Measurements from ENCODE around the gene OR10P1. TPM values are rescaled to one million over a fixed set of nuclear protein-coding genes. Genes with fewer than 3 reads are reported as not detected.
"Not testable (repeated sequence)": the region's sequence is repeated elsewhere in the genome, so short reads cannot be mapped to it uniquely, and the experiment has no call there.

OR10P1 gene
- polyA plus RNA-seq (2013, experiment 1 of 2) = not detected
- not detected for polyA plus RNA-seq (2013, experiment 2 of 2)

GRCh38 chr12:55636853-55637252, at the start of gene OR10P1:
TSS of gene OR10P1 (plus strand) at chr12:55636892. CDS start at chr12:55636892, 0 bp downstream.
- H3K36me3 ChIP-seq (ENCODE audit: insufficient read depth, low read length) = no peaks in the 10 kb centered on the region
- no peaks in the 10 kb centered on the region for H3K4me1 ChIP-seq (ENCODE audit: insufficient read depth, low read length)
- H3K4me3 ChIP-seq (ENCODE audit: low read length) = no peak within 1 kb of the TSS
- WGBS = 83% methylated on average over 6 of the region's 6 CpGs
- H3K27ac ChIP-seq (ENCODE audit: low read depth, low read length) = no peak within 1 kb of the TSS
- no peaks in the 10 kb centered on the region for H3K27me3 ChIP-seq (ENCODE audit: insufficient read depth, low read length)
- no peaks in the 10 kb centered on the region for H3K9me3 ChIP-seq (ENCODE audit: insufficient read depth, low read depth, low read length)
- no peak within 1 kb of the TSS for H3K9ac ChIP-seq (ENCODE audit: low read depth, low read length)

- H3K9ac ChIP-seq (ENCODE audit: low read depth, low read length); H3K4me1 ChIP-seq (ENCODE audit: insufficient read depth, low read length); H3K27ac ChIP-seq (ENCODE audit: low read depth, low read length); H3K36me3 ChIP-seq (ENCODE audit: insufficient read depth, low read length); H3K27me3 ChIP-seq (ENCODE audit: insufficient read depth, low read length); H3K9me3 ChIP-seq (ENCODE audit: insufficient read depth, low read depth, low read length); H3K4me3 ChIP-seq (ENCODE audit: low read length): not testable (repeated sequence)
- WGBS = 66% methylated on average over 11 of the region's 12 CpGs
Observed at GRCh38 chr12:55590152-55590551, 46.5 kb upstream of the OR10P1 start.

- Histone ChIP-seq H3K4me3 (ENCODE audit: low read length) (no peak overlapping the region), H3K27me3 (ENCODE audit: insufficient read depth, low read length) (no peaks in the 10 kb centered on the region), H3K9ac (ENCODE audit: low read depth, low read length) (no peak overlapping the region), H3K9me3 (ENCODE audit: insufficient read depth, low read depth, low read length) (no peaks in the 10 kb centered on the region), H3K36me3 (ENCODE audit: insufficient read depth, low read length) (no peaks in the 10 kb centered on the region), H3K4me1 (ENCODE audit: insufficient read depth, low read length) (no peaks in the 10 kb centered on the region), H3K27ac (ENCODE audit: low read depth, low read length) (no peak overlapping the region)
- WGBS = 81% methylated on average over 8 of the region's 8 CpGs
Observed at GRCh38 chr12:55607821-55608594, 28.7 kb upstream of the OR10P1 start.

- Histone ChIP-seq H3K27me3 (ENCODE audit: insufficient read depth, low read length) (no peaks in the 10 kb centered on the region), H3K9me3 (ENCODE audit: insufficient read depth, low read depth, low read length) (peaks cover 15% of the 10 kb centered on the region), H3K9ac (ENCODE audit: low read depth, low read length) (no peak overlapping the region), H3K27ac (ENCODE audit: low read depth, low read length) (no peak overlapping the region), H3K4me3 (ENCODE audit: low read length) (no peak overlapping the region), H3K36me3 (ENCODE audit: insufficient read depth, low read length) (no peaks in the 10 kb centered on the region), H3K4me1 (ENCODE audit: insufficient read depth, low read length) (no peaks in the 10 kb centered on the region)
- 100% methylated on average over 1 of the region's 1 CpG for WGBS
Observed at GRCh38 chr12:55610598-55610997, 26.1 kb upstream of the OR10P1 start.

GRCh38 chr12:55612646-55613045, 24.0 kb upstream of the OR10P1 start:
- Histone ChIP-seq H3K4me3 (ENCODE audit: low read length) (no peak overlapping the region), H3K36me3 (ENCODE audit: insufficient read depth, low read length) (no peaks in the 10 kb centered on the region), H3K27ac (ENCODE audit: low read depth, low read length) (no peak overlapping the region), H3K4me1 (ENCODE audit: insufficient read depth, low read length) (no peaks in the 10 kb centered on the region), H3K27me3 (ENCODE audit: insufficient read depth, low read length) (no peaks in the 10 kb centered on the region), H3K9ac (ENCODE audit: low read depth, low read length) (no peak overlapping the region), H3K9me3 (ENCODE audit: insufficient read depth, low read depth, low read length) (peaks cover 35% of the 10 kb centered on the region)
- 95% methylated on average over 1 of the region's 2 CpGs for WGBS

- no peak overlapping the region for H3K27ac ChIP-seq (ENCODE audit: low read depth, low read length)
- WGBS = 96% methylated on average over 1 of the region's 1 CpG
- no peaks in the 10 kb centered on the region for H3K27me3 ChIP-seq (ENCODE audit: insufficient read depth, low read length)
- no peaks in the 10 kb centered on the region for H3K36me3 ChIP-seq (ENCODE audit: insufficient read depth, low read length)
- no peak overlapping the region for H3K4me3 ChIP-seq (ENCODE audit: low read length)
- no peaks in the 10 kb centered on the region for H3K4me1 ChIP-seq (ENCODE audit: insufficient read depth, low read length)
- peaks cover 35% of the 10 kb centered on the region for H3K9me3 ChIP-seq (ENCODE audit: insufficient read depth, low read depth, low read length)
- no peak overlapping the region for H3K9ac ChIP-seq (ENCODE audit: low read depth, low read length)
Observed at GRCh38 chr12:55614764-55615163, 21.9 kb upstream of the OR10P1 start.

GRCh38 chr12:55619354-55620138, 17.1 kb upstream of the OR10P1 start:
- Histone ChIP-seq H3K9me3 (ENCODE audit: insufficient read depth, low read depth, low read length) (peaks cover 31% of the 10 kb centered on the region), H3K9ac (ENCODE audit: low read depth, low read length) (no peak overlapping the region), H3K4me1 (ENCODE audit: insufficient read depth, low read length) (peaks cover 6% of the 10 kb centered on the region; the same call in 1 of the 2 replicates), H3K27me3 (ENCODE audit: insufficient read depth, low read length) (no peaks in the 10 kb centered on the region), H3K36me3 (ENCODE audit: insufficient read depth, low read length) (no peaks in the 10 kb centered on the region), H3K4me3 (ENCODE audit: low read length) (no peak overlapping the region), H3K27ac (ENCODE audit: low read depth, low read length) (no peak overlapping the region)
- WGBS = 14% methylated on average over 6 of the region's 6 CpGs

- no peak overlapping the region for H3K27ac ChIP-seq (ENCODE audit: low read depth, low read length)
- no peaks in the 10 kb centered on the region for H3K36me3 ChIP-seq (ENCODE audit: insufficient read depth, low read length)
- no peaks in the 10 kb centered on the region for H3K27me3 ChIP-seq (ENCODE audit: insufficient read depth, low read length)
- no peak overlapping the region for H3K9ac ChIP-seq (ENCODE audit: low read depth, low read length)
- H3K9me3 ChIP-seq (ENCODE audit: insufficient read depth, low read depth, low read length) = no peaks in the 10 kb centered on the region
- no peak overlapping the region for H3K4me3 ChIP-seq (ENCODE audit: low read length)
- peaks cover 6% of the 10 kb centered on the region; the same call in 1 of the 2 replicates for H3K4me1 ChIP-seq (ENCODE audit: insufficient read depth, low read length)
Observed at GRCh38 chr12:55624056-55624455, 12.6 kb upstream of the OR10P1 start.

- H3K9ac ChIP-seq (ENCODE audit: low read depth, low read length) = no peak overlapping the region
- no peak overlapping the region for H3K4me3 ChIP-seq (ENCODE audit: low read length)
- no peaks in the 10 kb centered on the region for H3K4me1 ChIP-seq (ENCODE audit: insufficient read depth, low read length)
- H3K9me3 ChIP-seq (ENCODE audit: insufficient read depth, low read depth, low read length) = no peaks in the 10 kb centered on the region
- H3K27ac ChIP-seq (ENCODE audit: low read depth, low read length) = no peak overlapping the region
- no peaks in the 10 kb centered on the region for H3K36me3 ChIP-seq (ENCODE audit: insufficient read depth, low read length)
- no peaks in the 10 kb centered on the region for H3K27me3 ChIP-seq (ENCODE audit: insufficient read depth, low read length)
- 91% methylated on average over 4 of the region's 4 CpGs for WGBS
Observed at GRCh38 chr12:55626154-55626553, 10.5 kb upstream of the OR10P1 start.

GRCh38 chr12:55629058-55629841, 7.4 kb upstream of the OR10P1 start:
- no peak overlapping the region for H3K27ac ChIP-seq (ENCODE audit: low read depth, low read length)
- H3K36me3 ChIP-seq (ENCODE audit: insufficient read depth, low read length) = no peaks in the 10 kb centered on the region
- H3K27me3 ChIP-seq (ENCODE audit: insufficient read depth, low read length) = no peaks in the 10 kb centered on the region
- H3K4me1 ChIP-seq (ENCODE audit: insufficient read depth, low read length) = no peaks in the 10 kb centered on the region
- 90% methylated on average over 3 of the region's 3 CpGs for WGBS
- no peak overlapping the region for H3K4me3 ChIP-seq (ENCODE audit: low read length)
- H3K9ac ChIP-seq (ENCODE audit: low read depth, low read length) = no peak overlapping the region
- no peaks in the 10 kb centered on the region for H3K9me3 ChIP-seq (ENCODE audit: insufficient read depth, low read depth, low read length)

GRCh38 chr12:55631056-55631455, 5.6 kb upstream of the OR10P1 start:
- no peak overlapping the region for H3K9ac ChIP-seq (ENCODE audit: low read depth, low read length)
- H3K27ac ChIP-seq (ENCODE audit: low read depth, low read length) = no peak overlapping the region
- H3K36me3 ChIP-seq (ENCODE audit: insufficient read depth, low read length) = no peaks in the 10 kb centered on the region
- no peaks in the 10 kb centered on the region for H3K27me3 ChIP-seq (ENCODE audit: insufficient read depth, low read length)
- no peaks in the 10 kb centered on the region for H3K9me3 ChIP-seq (ENCODE audit: insufficient read depth, low read depth, low read length)
- no peaks in the 10 kb centered on the region for H3K4me1 ChIP-seq (ENCODE audit: insufficient read depth, low read length)
- H3K4me3 ChIP-seq (ENCODE audit: low read length) = no peak overlapping the region
- 91% methylated on average over 1 of the region's 1 CpG for WGBS
